ENCODE results near the gene GALNTL6. TPM values are rescaled to one million over a fixed set of nuclear protein-coding genes. Genes with fewer than 3 reads are reported as not detected.

The GALNTL6 gene
- total and polyA plus RNA-seq, 2 experiments from 2014 or later = 0.38 to 0.40 TPM

- no peak for TF ChIP-seq ZNF462 (CRISPR knock-in tag; IDR thresholded peaks at IDR 0.05)
These were observed 1009.1 kb downstream of the GALNTL6 start (continued) for GRCh38 chr4:172822331-172822730.

- H3K9me2 ChIP-seq (ENCODE audit: insufficient read depth) = peaks cover 18% of the 10 kb centered on the region
- no peak overlapping the region for H3K4me3 ChIP-seq
- Mint-ChIP-seq H3K36me3 (ENCODE audit: low read depth) (no peaks in the 10 kb centered on the region), H3K27me3 (ENCODE audit: insufficient read depth, low read depth, poor library complexity) (peaks cover 4% of the 10 kb centered on the region), H3K4me3 (no peak overlapping the region), H3K27ac (no peak overlapping the region), H3K4me1 (peaks cover 3% of the 10 kb centered on the region; the same call in 1 of the 3 replicates), H3K9me3 (peaks cover 10% of the 10 kb centered on the region; the same call in 2 of the 3 replicates)
- no peak overlapping the region for H3K27ac ChIP-seq (ENCODE audit: low read depth)
- no peak for DNase-seq (ENCODE audit: low spot score)
- H3K27me3 ChIP-seq (ENCODE audit: insufficient read depth) = no peaks in the 10 kb centered on the region
- H3F3A ChIP-seq (replicated peaks; ENCODE audit: low read depth) = no peaks in the 10 kb centered on the region
- no peak overlapping the region for H2AFZ ChIP-seq
- no peaks in the 10 kb centered on the region for H3K4me1 ChIP-seq (ENCODE audit: insufficient read depth)
- no peaks in the 10 kb centered on the region for H3K36me3 ChIP-seq (ENCODE audit: insufficient read depth)
- no peak for ATAC-seq
- H3K4me2 ChIP-seq = no peak overlapping the region
- H4K20me1 ChIP-seq (replicated peaks; ENCODE audit: insufficient read depth) = no peaks in the 10 kb centered on the region
- H3K79me2 ChIP-seq (replicated peaks; ENCODE audit: insufficient read depth) = no peaks in the 10 kb centered on the region
- no peak for TF ChIP-seq REST (IDR thresholded peaks at IDR 0.05; ENCODE audit: unreplicated experiment)
- no peak for TF ChIP-seq CTCF (conservative IDR thresholded peaks at IDR 0.05; ENCODE audit: low read depth in 2 of 2)
- no peak for TF ChIP-seq STAT1 (IDR thresholded peaks at IDR 0.05; ENCODE audit: unreplicated experiment)
These were observed 1013.1 kb downstream of the GALNTL6 start for GRCh38 chr4:172826346-172826745.
